Stomach (tissue), 9 donors: Measurements from ENCODE around the gene IPO11. TPM values are rescaled to one million over a fixed set of nuclear protein-coding genes. Genes with fewer than 3 reads are reported as not detected.

ENCODE experiments used
- DNase-seq, 2 donors: peaks; one replicate each; pipeline versions ENCODE4 v3.0.0 to v3.0.0-alpha.2; 2013 to 2019
- H3K27ac ChIP-seq, 5 donors: fragments of 200-600 bp in 4 of 5; sonication (generic) in 4 of 5; one replicate each; pipeline ENCODE4 v1.5.1; 2013 to 2019; ENCODE audit warnings: mild to moderate bottlenecking in 1 of 5, moderate library complexity in 1 of 5
- H3K27me3 ChIP-seq, 3 donors: fragments of 200-600 bp; sonication (generic); one replicate each; pipeline ENCODE4 v1.5.1; 2017 to 2019; ENCODE audit warnings: mixed run types in 1 of 3
- H3K36me3 ChIP-seq, 4 donors: fragments of 200-600 bp; sonication (generic); 1 replicate in 3 of 4; 2 replicates in 1 of 4; pipeline ENCODE4 v1.5.1; 2016 to 2019
- H3K4me1 ChIP-seq, 4 donors: fragments of 200-600 bp; sonication (generic); one replicate each; pipeline ENCODE4 v1.5.1; 2016 to 2019
- H3K4me3 ChIP-seq, 4 donors: fragments of 200-600 bp; sonication (generic) in 3 of 4; one replicate each; pipeline ENCODE4 v1.5.1; 2016 to 2019; ENCODE audit warnings: mild to moderate bottlenecking in 1 of 4
- H3K9me3 ChIP-seq, 4 donors: fragments of 200-600 bp; sonication (generic); one replicate each; pipeline ENCODE4 v1.5.1; 2016 to 2019
- EP300 ChIP-seq: sonication (generic); formaldehyde crosslinking; IDR thresholded peaks from one replicate; pipeline ENCODE4 v1.6.1; 2017; ENCODE audit warnings: antibody characterized with exemption
- POLR2A ChIP-seq, 4 donors: fragments of 450-650 bp; IDR thresholded peaks; one replicate each; pipeline ENCODE4 v1.6.1; 2016; ENCODE audit warnings: antibody characterized with exemption in 4 of 4, control low read depth in 2 of 4, mild to moderate bottlenecking in 1 of 4, moderate library complexity in 1 of 4
- POLR2AphosphoS5 ChIP-seq, 3 donors: sonication (generic); formaldehyde crosslinking; IDR thresholded peaks; one replicate each; pipeline ENCODE4 v1.6.1; 2016; ENCODE audit warnings: antibody characterized with exemption in 3 of 3
- WGBS, 5 donors: extraction: QIAGEN DNeasy Blood & Tissue Kit in 3 of 5; methylation state at CpG; one replicate each; pipeline versions ENCODE4 v1.1.5 to v1.1.7; 2013 to 2018; 5-methylcytosine and 5-hydroxymethylcytosine counted together
- intact Hi-C: fragments of 100-400 bp; cut with DNase I; formaldehyde crosslinking; loops from one replicate; pipeline ENCODE4 v1.15.1; 2023; ENCODE audit warnings: low total_unique reads
- polyA plus RNA-seq, 3 donors: library from polyadenylated mRNA; stranded (reverse); fragments of 200-250 nt; gene quantifications; one replicate each; pipeline ENCODE4 v1.2.3, GENCODE V29; 2013
- total RNA-seq, 5 donors: library from RNA; depleted of rRNA; stranded (reverse); fragments of >200 nt; gene quantifications; one replicate each; pipeline versions ENCODE4 v1.1.0 to v1.2.3, GENCODE V29; 2014 to 2016
- TF ChIP-seq, protein P1 (sequence below), 7 experiments: fragments of 450-650 bp in 4 of 7; fragments of 200-600 bp in 3 of 7; sonication (generic) in 3 of 7; IDR thresholded peaks; one replicate each; pipeline ENCODE4 v1.5.1; 2016 to 2019; ENCODE audit warnings: antibody characterized with exemption in 7 of 7, control low read depth in 2 of 7, mild to moderate bottlenecking in 1 of 7
- donor health status: healthy with polysubstance abuse.
- donor health status: Bipolar disorder and iron deficiency.
- donor health status: healthy.

Gene IPO11
- total and polyA plus RNA-seq, 8 donors, result 8.0 to 37.5 (median 9.8) TPM

DNA sequence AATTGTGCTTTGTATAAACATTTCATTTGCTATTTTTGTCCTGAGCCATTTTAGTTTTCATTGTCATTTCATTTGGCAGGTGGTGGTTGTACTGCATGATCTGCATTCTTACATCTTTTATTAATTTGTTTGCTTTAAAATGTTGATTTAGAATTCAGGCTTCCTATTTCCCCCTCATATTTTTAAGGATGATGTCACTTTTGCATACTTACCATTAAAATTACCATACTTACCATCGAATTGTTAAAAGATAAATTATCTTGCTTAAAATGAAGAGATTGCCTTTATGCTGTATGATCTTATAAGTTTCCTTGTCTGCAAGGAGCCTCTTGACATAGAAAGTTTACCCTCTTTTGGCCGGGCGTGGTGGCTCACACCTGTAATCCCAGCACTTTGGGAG, 40.0 kb upstream of the IPO11 start:
- Histone ChIP-seq H3K27me3 (no peaks in the 10 kb centered on the region), H3K4me1 (peaks cover 0 to 7% (median 0%) of the 10 kb centered on the region in 4 donors), H3K27ac (no peak overlapping the region), H3K4me3 (no peak overlapping the region), H3K36me3 (peaks cover 8 to 70% (median 57%) of the 10 kb centered on the region in 4 donors), H3K9me3 (no peaks in the 10 kb centered on the region)
- TF ChIP-seq POLR2A (IDR thresholded peaks at IDR 0.05) (no peak), POLR2AphosphoS5 (IDR thresholded peaks at IDR 0.05) (no peak)
- TF ChIP-seq, protein P1, sequence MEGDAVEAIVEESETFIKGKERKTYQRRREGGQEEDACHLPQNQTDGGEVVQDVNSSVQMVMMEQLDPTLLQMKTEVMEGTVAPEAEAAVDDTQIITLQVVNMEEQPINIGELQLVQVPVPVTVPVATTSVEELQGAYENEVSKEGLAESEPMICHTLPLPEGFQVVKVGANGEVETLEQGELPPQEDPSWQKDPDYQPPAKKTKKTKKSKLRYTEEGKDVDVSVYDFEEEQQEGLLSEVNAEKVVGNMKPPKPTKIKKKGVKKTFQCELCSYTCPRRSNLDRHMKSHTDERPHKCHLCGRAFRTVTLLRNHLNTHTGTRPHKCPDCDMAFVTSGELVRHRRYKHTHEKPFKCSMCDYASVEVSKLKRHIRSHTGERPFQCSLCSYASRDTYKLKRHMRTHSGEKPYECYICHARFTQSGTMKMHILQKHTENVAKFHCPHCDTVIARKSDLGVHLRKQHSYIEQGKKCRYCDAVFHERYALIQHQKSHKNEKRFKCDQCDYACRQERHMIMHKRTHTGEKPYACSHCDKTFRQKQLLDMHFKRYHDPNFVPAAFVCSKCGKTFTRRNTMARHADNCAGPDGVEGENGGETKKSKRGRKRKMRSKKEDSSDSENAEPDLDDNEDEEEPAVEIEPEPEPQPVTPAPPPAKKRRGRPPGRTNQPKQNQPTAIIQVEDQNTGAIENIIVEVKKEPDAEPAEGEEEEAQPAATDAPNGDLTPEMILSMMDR (IDR thresholded peaks at IDR 0.05), result no peak
- 92 to 99% (median 96%) methylated on average over 3 of the region's 3 CpGs for WGBS, 5 donors
- no peak for DNase-seq
- intact Hi-C loops, result no loop called here

DNA sequence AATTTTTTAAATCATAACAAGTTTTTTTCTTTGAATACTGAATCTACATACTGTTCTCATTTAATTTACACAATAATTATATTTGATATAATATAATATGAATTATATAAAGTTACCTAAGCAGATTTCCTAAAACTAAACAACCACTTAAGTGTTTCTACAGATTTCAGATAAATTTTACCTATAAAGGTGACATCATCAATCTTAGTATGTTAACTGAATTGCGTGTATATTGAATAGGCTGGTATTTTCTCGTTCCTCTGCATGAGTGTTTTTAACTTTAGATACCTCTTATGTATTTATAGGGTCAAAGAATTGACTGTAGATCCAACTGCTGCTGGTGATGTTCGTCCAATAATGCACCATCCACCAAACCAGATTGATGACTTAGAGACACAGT, 39.2 kb upstream of the IPO11 start:
- Histone ChIP-seq H3K36me3 (peaks cover 8 to 78% (median 62%) of the 10 kb centered on the region in 4 donors), H3K9me3 (no peaks in the 10 kb centered on the region), H3K4me3 (no peak overlapping the region), H3K27me3 (no peaks in the 10 kb centered on the region), H3K4me1 (peaks cover 0 to 7% (median 0%) of the 10 kb centered on the region in 4 donors), H3K27ac (no peak overlapping the region)
- TF ChIP-seq POLR2A (IDR thresholded peaks at IDR 0.05), result no peak
- no peak for TF ChIP-seq POLR2AphosphoS5 (IDR thresholded peaks at IDR 0.05)
- TF ChIP-seq EP300, result no peak
- TF ChIP-seq, protein P1 (IDR thresholded peaks at IDR 0.05), result no peak
- WGBS, 5 donors, result 94 to 97% (median 96%) methylated on average over 3 of the region's 3 CpGs
- DNase-seq, result no peak
- intact Hi-C loops, result no loop called here

DNA sequence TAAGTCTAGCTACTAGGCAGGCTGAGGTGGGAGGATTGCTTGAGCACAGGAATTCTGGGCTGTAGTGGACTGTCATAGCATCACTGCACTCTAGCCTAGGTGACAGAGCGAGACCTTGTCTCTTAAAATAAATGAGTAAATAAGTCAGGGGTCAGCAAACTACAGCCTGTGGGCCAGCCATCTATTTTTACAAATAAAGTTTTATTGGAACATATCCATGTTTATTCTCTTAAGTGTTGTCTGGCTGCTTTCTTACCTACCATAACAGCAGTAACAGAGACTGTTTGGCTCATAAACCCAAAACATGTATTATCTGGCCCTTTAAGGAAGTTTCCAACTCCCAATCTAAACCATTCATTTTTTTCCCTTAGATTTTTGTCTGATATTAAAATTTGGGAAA, 38.5 kb upstream of the IPO11 start:
- H3K9me3 ChIP-seq, result no peaks in the 10 kb centered on the region

DNA sequence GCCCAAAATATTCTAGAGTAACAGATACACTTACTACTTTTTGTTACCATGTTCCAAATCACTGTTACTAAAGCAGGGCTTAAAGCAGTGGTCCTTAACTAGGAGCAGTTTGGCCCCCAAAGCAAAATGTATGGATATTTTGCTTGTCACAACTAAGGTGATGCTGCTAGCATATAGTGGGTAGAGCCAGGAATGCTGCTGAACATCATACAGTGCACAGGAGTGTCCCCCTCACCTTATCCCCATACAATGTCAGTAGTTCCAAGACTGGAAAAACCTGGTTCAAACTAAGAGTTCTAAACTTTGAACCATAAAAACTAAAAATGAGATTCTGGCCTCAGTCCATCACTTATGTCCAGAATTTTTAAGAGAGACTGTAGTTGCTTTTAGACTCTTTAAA, 36.9 kb upstream of the IPO11 start:
- Histone ChIP-seq H3K4me1 (peaks cover 0 to 7% (median 0%) of the 10 kb centered on the region in 4 donors), H3K27me3 (no peaks in the 10 kb centered on the region), H3K4me3 (no peak overlapping the region), H3K27ac (no peak overlapping the region), H3K9me3 (no peaks in the 10 kb centered on the region), H3K36me3 (peaks cover 22 to 86% (median 71%) of the 10 kb centered on the region in 4 donors)
- DNase-seq, result no peak
- TF ChIP-seq POLR2A (IDR thresholded peaks at IDR 0.05) (no peak), EP300 (no peak), POLR2AphosphoS5 (IDR thresholded peaks at IDR 0.05) (no peak)
- TF ChIP-seq, protein P1 (IDR thresholded peaks at IDR 0.05), result no peak
- intact Hi-C loops, result no loop called here

More for the DNA sequence above, 38.5 kb upstream of the IPO11 start:
- no peaks in the 10 kb centered on the region for H3K27me3 ChIP-seq
- peaks cover 12 to 82% (median 65%) of the 10 kb centered on the region in 4 donors for H3K36me3 ChIP-seq
- no peak overlapping the region for H3K27ac ChIP-seq
- no peak for DNase-seq
- H3K4me1 ChIP-seq, result peaks cover 0 to 7% (median 0%) of the 10 kb centered on the region in 4 donors
- intact Hi-C loops, result no loop called here
- TF ChIP-seq POLR2A (IDR thresholded peaks at IDR 0.05) (no peak), POLR2AphosphoS5 (IDR thresholded peaks at IDR 0.05) (no peak), EP300 (no peak)
- TF ChIP-seq, protein P1 (IDR thresholded peaks at IDR 0.05), result no peak
- 98 to 100% (median 100%) methylated on average over 1 of the region's 1 CpG for WGBS, 5 donors
- H3K4me3 ChIP-seq, result no peak overlapping the region
